GM13977 (cell line): ENCODE measurements around the gene SLC44A4.
A peak's percentile ranks its signal among the peaks of the same experiment; 100 is the strongest.

ENCODE experiments used
- DNase-seq: peaks from one replicate; pipeline ENCODE4 v3.0.0; 2012; ENCODE audit warnings: low spot score
- CTCF ChIP-seq: IDR thresholded peaks from 2 replicates; pipeline ENCODE4 v1.5.1; 2012; ENCODE audit warnings: mild to moderate bottlenecking, control low read depth; ENCODE audit not compliant: insufficient read depth; ENCODE audit errors: extremely low read depth, missing control alignments
- in situ Hi-C: fragments of 300-500 bp; cut with MboI; formaldehyde crosslinking; loops from one replicate; pipeline ENCODE4 v1.12.0; 2022; ENCODE audit warnings: low sequenced_read_pairs, low pct_unique_long_range_greater_than_20kb, mixed read lengths, inconsistent platforms; ENCODE audit not compliant: unreplicated experiment

SLC44A4 gene

GRCh38 chr6:31900917-31901414 is 22.2 kb upstream of the SLC44A4 start:
- no peak for DNase-seq
- no peak for TF ChIP-seq CTCF
- in situ Hi-C loops = no loop called here

- DNase-seq = no peak
- no peak for TF ChIP-seq CTCF
- in situ Hi-C loops = no loop called here
Measured at GRCh38 chr6:31899882-31900722, 21.3 kb upstream of the SLC44A4 start.

- in situ Hi-C loops = no loop called here
- TF ChIP-seq CTCF = no peak
- no peak for DNase-seq
Measured at GRCh38 chr6:31899215-31899614, 20.4 kb upstream of the SLC44A4 start.

- DNase-seq = peak; percentile 55
Measured at GRCh38 chr6:31898383-31899011, 19.7 kb upstream of the SLC44A4 start.

GRCh38 chr6:31897612-31898382 is 19.0 kb upstream of the SLC44A4 start, which contains the start of gene EHMT2:
EHMT2 (minus strand) TSS chr6:31897698; CDS start chr6:31897677, 21 bp downstream.
- peak; percentile 94 for DNase-seq
- in situ Hi-C loops = no loop called here

More at GRCh38 chr6:31898383-31899011, 19.7 kb upstream of the SLC44A4 start:
- in situ Hi-C loops = no loop called here
- no peak for TF ChIP-seq CTCF

More at GRCh38 chr6:31897612-31898382, 19.0 kb upstream of the SLC44A4 start, which contains the start of gene EHMT2:
- peak; percentile 12 for TF ChIP-seq CTCF
